MM.1S (cell line): ENCODE data around the gene ALG2.
A peak's percentile ranks its signal among the peaks of the same experiment; 100 is the strongest.

Experiments used
- EZH2 ChIP-seq: fragments of 300-600 bp; sonication (generic); optimal IDR thresholded peaks from 2 replicates; pipeline ENCODE3; 2017; ENCODE audit warnings: low read depth, mild to moderate bottlenecking, antibody characterized with exemption, low read length, mixed read lengths
- EZH2phosphoT487 ChIP-seq: fragments of 300-600 bp; sonication (generic); IDR thresholded peaks from 2 replicates; pipeline ENCODE4 v1.6.1; 2018; ENCODE audit warnings: antibody characterized with exemption, low read length
- TF ChIP-seq, protein P1 (sequence below): fragments of 300-600 bp; sonication (generic); IDR thresholded peaks from 2 replicates; pipeline ENCODE4 v1.5.1; 2016; ENCODE audit warnings: antibody characterized with exemption, low read length, mixed read lengths

DNA sequence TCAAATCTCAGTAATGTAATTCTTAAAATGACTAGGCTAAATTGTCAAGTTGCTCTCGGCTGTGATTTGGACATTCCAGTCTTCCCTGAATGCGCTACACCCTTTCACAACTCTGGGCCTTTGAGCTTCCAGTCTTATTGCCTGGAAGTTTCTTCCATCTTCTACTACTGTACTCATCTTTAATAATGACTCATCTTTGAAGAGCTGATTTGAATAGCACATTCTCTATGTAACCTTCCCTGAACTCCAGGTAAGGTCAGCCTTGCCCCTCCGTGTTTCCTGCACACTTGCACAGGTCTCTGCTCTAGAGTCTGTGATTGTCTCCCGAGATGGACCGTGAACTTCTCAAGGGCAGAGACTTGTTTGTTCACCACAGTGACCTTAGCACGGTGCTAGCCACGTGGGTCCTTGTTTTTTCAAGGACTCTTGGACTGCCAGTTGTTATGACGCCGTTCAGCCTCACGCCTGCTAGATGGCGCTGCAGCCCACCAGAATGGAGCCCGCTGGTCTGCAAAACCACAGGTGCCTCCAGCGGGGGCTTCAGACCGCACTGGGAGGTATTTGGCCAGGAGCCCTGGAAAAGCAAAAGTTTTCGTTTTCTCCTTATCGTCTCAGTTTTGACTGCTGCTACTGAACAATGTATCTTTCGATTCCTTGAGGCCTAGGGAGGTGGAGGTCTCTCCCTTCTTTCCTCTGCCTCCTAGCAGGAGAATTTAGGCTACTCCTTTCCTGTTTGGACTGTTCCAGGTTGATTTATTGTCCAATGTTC, 44.7 kb upstream of the ALG2 start:
- TF ChIP-seq, protein P1, sequence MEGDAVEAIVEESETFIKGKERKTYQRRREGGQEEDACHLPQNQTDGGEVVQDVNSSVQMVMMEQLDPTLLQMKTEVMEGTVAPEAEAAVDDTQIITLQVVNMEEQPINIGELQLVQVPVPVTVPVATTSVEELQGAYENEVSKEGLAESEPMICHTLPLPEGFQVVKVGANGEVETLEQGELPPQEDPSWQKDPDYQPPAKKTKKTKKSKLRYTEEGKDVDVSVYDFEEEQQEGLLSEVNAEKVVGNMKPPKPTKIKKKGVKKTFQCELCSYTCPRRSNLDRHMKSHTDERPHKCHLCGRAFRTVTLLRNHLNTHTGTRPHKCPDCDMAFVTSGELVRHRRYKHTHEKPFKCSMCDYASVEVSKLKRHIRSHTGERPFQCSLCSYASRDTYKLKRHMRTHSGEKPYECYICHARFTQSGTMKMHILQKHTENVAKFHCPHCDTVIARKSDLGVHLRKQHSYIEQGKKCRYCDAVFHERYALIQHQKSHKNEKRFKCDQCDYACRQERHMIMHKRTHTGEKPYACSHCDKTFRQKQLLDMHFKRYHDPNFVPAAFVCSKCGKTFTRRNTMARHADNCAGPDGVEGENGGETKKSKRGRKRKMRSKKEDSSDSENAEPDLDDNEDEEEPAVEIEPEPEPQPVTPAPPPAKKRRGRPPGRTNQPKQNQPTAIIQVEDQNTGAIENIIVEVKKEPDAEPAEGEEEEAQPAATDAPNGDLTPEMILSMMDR: peak; percentile 96
- TF ChIP-seq EZH2 (no peak), EZH2phosphoT487 (no peak)
